Measurements from ENCODE around the gene ACAA2.
"Not testable (repeated sequence)": the region's sequence is repeated elsewhere in the genome, so short reads cannot be mapped to it uniquely, and the experiment has no call there.

The ACAA2 gene

GRCh38 chr18:49804096-49804495, 9.2 kb downstream of the ACAA2 start:
- H3K27me3 ChIP-seq (ENCODE audit: low read depth, low read length), result no peaks in the 10 kb centered on the region
- no peaks in the 10 kb centered on the region for H3K9me3 ChIP-seq (ENCODE audit: control insufficient read depth in 1 of 2, low read length in 2 of 2)
- no peak overlapping the region for H3K27ac ChIP-seq (ENCODE audit: low read length)
- peaks cover 0 to 5% of the 10 kb centered on the region in 2 donors for H3K4me1 ChIP-seq (ENCODE audit: control insufficient read depth in 1 of 2, insufficient read depth in 2 of 2, low read length in 2 of 2)
- H3K36me3 ChIP-seq (ENCODE audit: control insufficient read depth in 1 of 2, insufficient read depth in 2 of 2, low read length in 2 of 2), result peaks cover 5 to 11% of the 10 kb centered on the region in 2 donors
- H3K4me3 ChIP-seq (ENCODE audit: low read depth in 1 of 2, low read length in 2 of 2), result no peak overlapping the region

GRCh38 chr18:49802623-49803022, 10.7 kb downstream of the ACAA2 start:
- Histone ChIP-seq H3K27me3 (ENCODE audit: low read depth, low read length) (no peaks in the 10 kb centered on the region), H3K27ac (ENCODE audit: low read length) (no peak overlapping the region), H3K4me1 (ENCODE audit: control insufficient read depth in 1 of 2, insufficient read depth in 2 of 2, low read length in 2 of 2) (peaks cover 0 to 5% of the 10 kb centered on the region in 2 donors)

GRCh38 chr18:49800491-49800890, 12.8 kb downstream of the ACAA2 start:
- not testable (repeated sequence) for H3K27me3 ChIP-seq (ENCODE audit: low read depth, low read length); H3K4me1 ChIP-seq (ENCODE audit: control insufficient read depth in 1 of 2, insufficient read depth in 2 of 2, low read length in 2 of 2); H3K4me3 ChIP-seq (ENCODE audit: low read depth in 1 of 2, low read length in 2 of 2); H3K9me3 ChIP-seq (ENCODE audit: control insufficient read depth in 1 of 2, low read length in 2 of 2); H3K27ac ChIP-seq (ENCODE audit: low read length)
- H3K36me3 ChIP-seq (ENCODE audit: control insufficient read depth in 1 of 2, insufficient read depth in 2 of 2, low read length in 2 of 2), result peaks cover 14% of the 10 kb centered on the region in 2 donors

More at GRCh38 chr18:49802623-49803022, 10.7 kb downstream of the ACAA2 start:
- H3K4me3 ChIP-seq (ENCODE audit: low read depth in 1 of 2, low read length in 2 of 2), result no peak overlapping the region
- H3K9me3 ChIP-seq (ENCODE audit: control insufficient read depth in 1 of 2, low read length in 2 of 2), result no peaks in the 10 kb centered on the region
- H3K36me3 ChIP-seq (ENCODE audit: control insufficient read depth in 1 of 2, insufficient read depth in 2 of 2, low read length in 2 of 2), result peaks cover 5 to 11% of the 10 kb centered on the region in 2 donors

- peaks cover 16 to 20% of the 10 kb centered on the region in 2 donors for H3K36me3 ChIP-seq (ENCODE audit: control insufficient read depth in 1 of 2, insufficient read depth in 2 of 2, low read length in 2 of 2)
- not testable (repeated sequence) for H3K4me3 ChIP-seq (ENCODE audit: low read depth in 1 of 2, low read length in 2 of 2); H3K9me3 ChIP-seq (ENCODE audit: control insufficient read depth in 1 of 2, low read length in 2 of 2); H3K4me1 ChIP-seq (ENCODE audit: control insufficient read depth in 1 of 2, insufficient read depth in 2 of 2, low read length in 2 of 2); H3K27me3 ChIP-seq (ENCODE audit: low read depth, low read length); H3K27ac ChIP-seq (ENCODE audit: low read length)
These were observed 13.5 kb downstream of the ACAA2 start for GRCh38 chr18:49799806-49800205.

GRCh38 chr18:49798001-49798400, 15.3 kb downstream of the ACAA2 start:
- no peaks in the 10 kb centered on the region for H3K4me1 ChIP-seq (ENCODE audit: control insufficient read depth in 1 of 2, insufficient read depth in 2 of 2, low read length in 2 of 2)
- no peak overlapping the region for H3K4me3 ChIP-seq (ENCODE audit: low read depth in 1 of 2, low read length in 2 of 2)
- no peak overlapping the region for H3K27ac ChIP-seq (ENCODE audit: low read length)
- H3K27me3 ChIP-seq (ENCODE audit: low read depth, low read length), result no peaks in the 10 kb centered on the region
- peaks cover 28 to 29% of the 10 kb centered on the region in 2 donors for H3K36me3 ChIP-seq (ENCODE audit: control insufficient read depth in 1 of 2, insufficient read depth in 2 of 2, low read length in 2 of 2)
- H3K9me3 ChIP-seq (ENCODE audit: control insufficient read depth in 1 of 2, low read length in 2 of 2), result no peaks in the 10 kb centered on the region

- no peak overlapping the region for H3K4me3 ChIP-seq (ENCODE audit: low read depth in 1 of 2, low read length in 2 of 2)
- H3K4me1 ChIP-seq (ENCODE audit: control insufficient read depth in 1 of 2, insufficient read depth in 2 of 2, low read length in 2 of 2), result no peaks in the 10 kb centered on the region
- peaks cover 29 to 30% of the 10 kb centered on the region in 2 donors for H3K36me3 ChIP-seq (ENCODE audit: control insufficient read depth in 1 of 2, insufficient read depth in 2 of 2, low read length in 2 of 2)
- H3K27ac ChIP-seq (ENCODE audit: low read length), result no peak overlapping the region
- H3K27me3 ChIP-seq (ENCODE audit: low read depth, low read length), result no peaks in the 10 kb centered on the region
- H3K9me3 ChIP-seq (ENCODE audit: control insufficient read depth in 1 of 2, low read length in 2 of 2), result no peaks in the 10 kb centered on the region
These were observed 17.5 kb downstream of the ACAA2 start for GRCh38 chr18:49795612-49796552.

- peaks cover 38% of the 10 kb centered on the region in 2 donors for H3K36me3 ChIP-seq (ENCODE audit: control insufficient read depth in 1 of 2, insufficient read depth in 2 of 2, low read length in 2 of 2)
- no peaks in the 10 kb centered on the region for H3K4me1 ChIP-seq (ENCODE audit: control insufficient read depth in 1 of 2, insufficient read depth in 2 of 2, low read length in 2 of 2)
- H3K4me3 ChIP-seq (ENCODE audit: low read depth in 1 of 2, low read length in 2 of 2), result no peak overlapping the region
- H3K27me3 ChIP-seq (ENCODE audit: low read depth, low read length), result no peaks in the 10 kb centered on the region
- H3K9me3 ChIP-seq (ENCODE audit: control insufficient read depth in 1 of 2, low read length in 2 of 2), result no peaks in the 10 kb centered on the region
- H3K27ac ChIP-seq (ENCODE audit: low read length), result no peak overlapping the region
These were observed 18.6 kb downstream of the ACAA2 start for GRCh38 chr18:49794743-49795142.

GRCh38 chr18:49789560-49790134, 23.7 kb downstream of the ACAA2 start:
- H3K27ac ChIP-seq (ENCODE audit: low read length); H3K9me3 ChIP-seq (ENCODE audit: control insufficient read depth in 1 of 2, low read length in 2 of 2); H3K27me3 ChIP-seq (ENCODE audit: low read depth, low read length); H3K4me1 ChIP-seq (ENCODE audit: control insufficient read depth in 1 of 2, insufficient read depth in 2 of 2, low read length in 2 of 2); H3K4me3 ChIP-seq (ENCODE audit: low read depth in 1 of 2, low read length in 2 of 2): not testable (repeated sequence)
- peaks cover 27 to 37% of the 10 kb centered on the region in 2 donors for H3K36me3 ChIP-seq (ENCODE audit: control insufficient read depth in 1 of 2, insufficient read depth in 2 of 2, low read length in 2 of 2)

- peaks cover 0 to 6% of the 10 kb centered on the region in 2 donors for H3K4me1 ChIP-seq (ENCODE audit: control insufficient read depth in 1 of 2, insufficient read depth in 2 of 2, low read length in 2 of 2)
- H3K27ac ChIP-seq (ENCODE audit: low read length), result peak overlapping the region; percentile 41
- H3K4me3 ChIP-seq (ENCODE audit: low read depth in 1 of 2, low read length in 2 of 2), result peak overlapping the region; percentile 14 to 33
- H3K9me3 ChIP-seq (ENCODE audit: control insufficient read depth in 1 of 2, low read length in 2 of 2), result no peaks in the 10 kb centered on the region
- H3K27me3 ChIP-seq (ENCODE audit: low read depth, low read length), result no peaks in the 10 kb centered on the region
- H3K36me3 ChIP-seq (ENCODE audit: control insufficient read depth in 1 of 2, insufficient read depth in 2 of 2, low read length in 2 of 2), result peaks cover 27 to 39% of the 10 kb centered on the region in 2 donors
These were observed 24.9 kb downstream of the ACAA2 start for GRCh38 chr18:49788327-49788898.

GRCh38 chr18:49786019-49786720, 27.2 kb downstream of the ACAA2 start:
- no peaks in the 10 kb centered on the region for H3K9me3 ChIP-seq (ENCODE audit: control insufficient read depth in 1 of 2, low read length in 2 of 2)
- H3K27me3 ChIP-seq (ENCODE audit: low read depth, low read length), result no peaks in the 10 kb centered on the region
- H3K36me3 ChIP-seq (ENCODE audit: control insufficient read depth in 1 of 2, insufficient read depth in 2 of 2, low read length in 2 of 2), result peaks cover 25 to 35% of the 10 kb centered on the region in 2 donors
- no peak overlapping the region for H3K27ac ChIP-seq (ENCODE audit: low read length)
- peaks cover 0 to 6% of the 10 kb centered on the region in 2 donors for H3K4me1 ChIP-seq (ENCODE audit: control insufficient read depth in 1 of 2, insufficient read depth in 2 of 2, low read length in 2 of 2)
- H3K4me3 ChIP-seq (ENCODE audit: low read depth in 1 of 2, low read length in 2 of 2), result no peak overlapping the region

All from muscle layer of duodenum (tissue), 2 donors.